ENCODE data around the gene SOWAHA. TPM values are rescaled to one million over a fixed set of nuclear protein-coding genes. Genes with fewer than 3 reads are reported as not detected.

SOWAHA gene
- total RNA-seq, 2 experiments from 2014 or later: 0.05 TPM; not detected in 1

DNA sequence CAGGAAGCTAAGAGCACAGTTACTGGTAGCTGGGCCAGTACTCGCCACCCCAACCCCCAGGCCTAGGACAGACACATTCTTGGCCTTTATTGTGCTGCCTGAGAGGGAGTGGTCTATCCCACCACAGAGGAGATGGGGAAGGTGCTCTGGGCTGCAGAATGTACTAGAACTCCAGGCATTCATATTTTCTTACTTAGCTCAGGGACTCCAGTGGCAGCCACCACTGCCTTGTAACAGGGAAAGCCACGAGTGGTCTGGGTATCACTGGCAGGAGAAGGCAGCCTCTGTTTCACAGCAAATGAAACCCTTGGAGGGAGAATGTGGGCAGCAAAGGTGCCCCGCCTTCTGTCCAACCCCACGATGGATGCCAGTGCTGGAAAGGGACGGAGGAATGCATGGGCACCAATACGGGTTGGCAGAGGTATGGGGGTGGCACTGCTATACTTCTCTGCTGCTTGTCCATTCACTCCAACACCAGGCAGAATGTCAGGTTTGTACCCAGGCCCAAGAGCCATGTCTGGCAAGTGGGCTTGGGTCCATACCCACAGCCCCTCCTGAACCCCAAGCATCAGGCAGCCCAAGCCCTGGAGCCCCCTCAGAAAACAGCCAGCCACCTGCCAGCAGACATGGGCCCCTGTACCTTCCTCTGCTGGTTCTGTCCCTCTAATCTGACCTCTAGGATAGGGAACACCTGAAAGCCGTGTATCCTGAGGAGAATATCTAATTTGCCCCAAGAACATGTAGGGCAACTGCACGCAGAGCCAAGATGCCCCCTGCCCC lies 40.6 kb upstream of the SOWAHA start:
- no peak for DNase-seq
- H3K4me3 Mint-ChIP-seq: no peak overlapping the region
- intact Hi-C loops (cut with DNase I, micrococcal nuclease): no loop called here
- ChIA-PET CTCF (no interaction called here), POLR2A (interaction anchor here (0.9 kb wide), 1 partner anchor 94 kb away, joined by 3 read pairs; the partner anchor contains the start of gene UQCRQ)
- H3K4me1 Mint-ChIP-seq: peaks cover 3% of the 10 kb centered on the region
- H3K27me3 Mint-ChIP-seq: peaks cover 6% of the 10 kb centered on the region
- ATAC-seq: no peak
- H3K9me3 Mint-ChIP-seq (ENCODE audit: low read depth): no peaks in the 10 kb centered on the region
- H3K27ac Mint-ChIP-seq: no peak overlapping the region
- no peaks in the 10 kb centered on the region for H3K36me3 Mint-ChIP-seq (ENCODE audit: low read depth)

DNA sequence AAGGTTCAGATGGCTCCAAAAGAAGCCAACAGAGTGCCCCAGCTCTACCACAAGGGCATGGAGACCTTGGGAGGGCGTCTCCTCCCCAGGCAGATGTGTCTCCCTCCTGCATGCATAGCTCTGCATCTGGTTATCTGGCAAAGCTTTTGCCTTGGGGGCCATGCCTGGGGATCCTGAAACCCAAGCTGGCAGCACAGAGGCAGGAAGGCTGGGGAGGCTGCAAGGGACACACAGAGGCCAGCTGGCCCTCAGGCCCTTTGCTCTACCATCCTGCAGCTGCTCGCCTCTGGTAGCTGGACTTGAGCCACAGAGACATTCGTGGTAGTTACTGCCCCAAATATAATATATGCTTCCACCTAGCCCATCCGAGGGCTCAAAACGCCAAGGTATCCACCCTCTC lies 40.0 kb upstream of the SOWAHA start:
- intact Hi-C loops (cut with DNase I, micrococcal nuclease): no loop called here
- Mint-ChIP-seq H3K27ac (no peak overlapping the region), H3K4me1 (peaks cover 5% of the 10 kb centered on the region), H3K9me3 (ENCODE audit: low read depth) (no peaks in the 10 kb centered on the region), H3K36me3 (ENCODE audit: low read depth) (no peaks in the 10 kb centered on the region), H3K4me3 (no peak overlapping the region), H3K27me3 (peaks cover 11% of the 10 kb centered on the region)
- no peak for ATAC-seq
- ChIA-PET POLR2A (interaction anchor here (0.9 kb wide), 1 partner anchor 94 kb away, joined by 3 read pairs; the partner anchor contains the start of gene UQCRQ), CTCF (interaction anchor here (0.6 kb wide), 1 partner anchor 110 kb away, joined by 3 read pairs; no protein-coding TSS in a partner anchor)
- DNase-seq: no peak

DNA sequence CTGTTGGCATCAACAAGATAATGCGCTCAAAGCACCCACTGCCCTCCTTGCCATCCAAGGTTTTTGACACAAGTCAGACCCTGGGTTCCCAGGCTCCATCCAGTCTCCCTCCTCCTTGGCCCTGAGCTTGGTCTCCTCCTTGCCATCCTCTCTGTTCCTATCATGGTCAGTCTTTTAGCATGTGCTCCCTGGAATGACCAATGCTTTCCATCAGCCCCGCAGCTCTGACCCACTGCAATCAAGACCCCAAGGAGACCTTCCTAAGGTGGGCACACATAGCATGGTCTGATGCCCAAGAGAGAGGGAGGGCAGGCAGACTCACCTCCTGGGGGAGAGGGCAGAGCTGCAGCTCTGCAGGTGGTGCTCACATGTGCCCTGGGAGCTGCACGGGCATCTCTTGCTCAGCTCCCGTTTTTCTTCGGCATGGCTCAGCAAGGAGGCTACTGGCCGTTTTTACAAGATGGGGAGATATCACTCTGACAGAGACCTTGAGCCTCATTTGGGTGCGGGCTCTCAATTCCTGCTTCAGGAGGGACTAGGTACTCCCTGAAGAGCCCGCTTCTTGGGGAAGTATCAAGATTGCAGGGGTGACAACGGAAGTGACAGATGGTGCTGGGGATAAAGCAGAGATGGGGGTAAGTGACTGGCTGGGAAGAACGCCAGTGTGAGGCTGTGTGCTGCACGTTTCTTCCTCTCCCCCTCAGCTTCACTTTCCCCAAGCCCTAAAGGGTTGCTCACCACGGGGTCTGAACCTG lies 39.3 kb upstream of the SOWAHA start:
- Mint-ChIP-seq H3K27ac (no peak overlapping the region), H3K27me3 (peaks cover 17% of the 10 kb centered on the region), H3K36me3 (ENCODE audit: low read depth) (no peaks in the 10 kb centered on the region), H3K4me3 (no peak overlapping the region), H3K9me3 (ENCODE audit: low read depth) (no peaks in the 10 kb centered on the region), H3K4me1 (peaks cover 7% of the 10 kb centered on the region)
- no peak for DNase-seq
- no peak for ATAC-seq
- intact Hi-C loops (cut with DNase I, micrococcal nuclease): no loop called here
- ChIA-PET CTCF (interaction anchor here (0.6 to 0.9 kb wide), 3 partner anchors 26 to 110 kb away, joined by 3 to 5 read pairs (median 3); partner anchors contain the start of gene CCNI2), POLR2A (interaction anchor here (0.9 kb wide), 1 partner anchor 93 kb away, joined by 3 read pairs; the partner anchor contains the start of gene UQCRQ)

DNA sequence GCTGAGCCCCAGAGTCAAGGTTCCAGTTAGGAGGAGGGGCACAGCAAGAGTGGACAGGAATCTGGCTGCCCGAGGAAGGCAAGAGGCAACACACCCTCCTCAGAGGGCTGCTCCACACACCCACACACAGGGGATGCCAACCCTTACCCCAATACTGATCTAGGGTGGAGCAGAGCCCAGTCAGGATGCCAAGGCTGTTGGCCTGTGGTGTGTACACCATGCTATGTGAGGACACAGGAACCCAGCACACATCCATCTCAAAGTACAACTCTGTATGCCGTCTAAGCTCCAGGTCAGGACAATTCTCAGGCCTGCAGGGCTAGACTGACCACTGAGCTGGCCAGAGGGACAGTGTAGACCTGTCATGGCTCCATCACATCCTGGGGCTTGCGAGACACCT lies 38.7 kb upstream of the SOWAHA start:
- no peak for DNase-seq
- intact Hi-C loops (cut with DNase I, micrococcal nuclease): no loop called here
- CTCF ChIA-PET: interaction anchor here (0.6 to 0.9 kb wide), 3 partner anchors 27 to 248 kb away, joined by 3 to 5 read pairs (median 3); partner anchors contain the start of gene CCNI2
- peaks cover 7% of the 10 kb centered on the region for H3K4me1 Mint-ChIP-seq
- H3K27me3 Mint-ChIP-seq: peaks cover 21% of the 10 kb centered on the region
- no peaks in the 10 kb centered on the region for H3K9me3 Mint-ChIP-seq (ENCODE audit: low read depth)
- no peak overlapping the region for H3K4me3 Mint-ChIP-seq
- no peak for ATAC-seq
- POLR2A ChIA-PET: no interaction called here
- no peaks in the 10 kb centered on the region for H3K36me3 Mint-ChIP-seq (ENCODE audit: low read depth)
- no peak overlapping the region for H3K27ac Mint-ChIP-seq

DNA sequence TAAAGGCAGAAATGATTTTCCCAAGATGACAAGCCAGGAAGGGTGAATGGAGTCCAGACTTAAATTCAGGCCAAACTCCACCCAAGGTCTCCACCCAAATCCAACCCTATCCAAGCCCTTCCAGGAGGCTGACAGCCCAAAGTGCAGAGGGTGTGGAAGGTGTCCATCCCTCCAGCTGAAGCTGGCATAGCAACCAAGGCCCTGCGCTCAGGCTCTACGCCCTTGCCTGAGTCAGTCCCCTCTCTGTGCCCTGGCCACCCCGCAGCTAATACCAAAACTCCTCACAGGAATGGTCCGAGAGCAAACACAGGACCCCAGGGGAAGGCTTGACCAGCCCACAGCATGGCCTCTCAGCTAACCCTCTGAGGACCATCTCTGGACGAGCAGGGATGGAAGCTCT lies 38.2 kb upstream of the SOWAHA start:
- POLR2A ChIA-PET: no interaction called here
- Mint-ChIP-seq H3K27me3 (peaks cover 24% of the 10 kb centered on the region), H3K9me3 (ENCODE audit: low read depth) (no peaks in the 10 kb centered on the region), H3K27ac (no peak overlapping the region), H3K4me3 (no peak overlapping the region), H3K4me1 (peaks cover 7% of the 10 kb centered on the region), H3K36me3 (ENCODE audit: low read depth) (no peaks in the 10 kb centered on the region)
- intact Hi-C loops (cut with DNase I, micrococcal nuclease): no loop called here
- CTCF ChIA-PET: interaction anchor here (0.6 to 0.9 kb wide), 3 partner anchors 27 to 247 kb away, joined by 3 to 4 read pairs (median 3); partner anchors contain the start of gene CCNI2
- ATAC-seq (no peak), DNase-seq (no peak)

DNA sequence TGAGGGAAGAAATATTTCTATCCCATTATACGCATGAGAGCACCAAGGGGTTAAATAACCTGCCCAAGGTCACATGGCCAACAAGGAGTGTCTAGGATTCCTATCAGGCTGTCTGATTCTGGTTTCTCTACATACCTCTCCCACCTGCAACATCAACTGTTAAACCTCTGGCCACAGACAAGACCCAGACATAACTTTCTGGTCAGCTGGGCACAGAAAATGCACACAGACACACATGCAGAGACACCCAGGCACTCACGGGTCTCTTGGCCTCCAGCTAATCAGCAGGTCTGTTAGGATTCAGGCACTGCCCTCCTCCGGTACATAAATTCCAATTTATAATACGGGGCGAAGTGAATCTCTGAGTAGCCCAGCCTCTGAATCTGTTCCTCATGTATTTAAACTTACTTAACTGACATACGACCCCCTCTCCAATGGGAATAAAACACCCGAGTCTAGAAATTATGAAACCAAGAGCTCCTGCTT lies 37.6 kb upstream of the SOWAHA start:
- CTCF ChIA-PET: interaction anchor here (0.7 kb wide), 1 partner anchor 182 kb away, joined by 4 read pairs; no protein-coding TSS in a partner anchor
- Mint-ChIP-seq H3K4me3 (no peak overlapping the region), H3K27ac (no peak overlapping the region), H3K9me3 (ENCODE audit: low read depth) (no peaks in the 10 kb centered on the region), H3K36me3 (ENCODE audit: low read depth) (no peaks in the 10 kb centered on the region), H3K27me3 (peaks cover 25% of the 10 kb centered on the region), H3K4me1 (peaks cover 7% of the 10 kb centered on the region)
- intact Hi-C loops (cut with DNase I, micrococcal nuclease): no loop called here
- POLR2A ChIA-PET: no interaction called here
- DNase-seq: no peak
- ATAC-seq: no peak

DNA sequence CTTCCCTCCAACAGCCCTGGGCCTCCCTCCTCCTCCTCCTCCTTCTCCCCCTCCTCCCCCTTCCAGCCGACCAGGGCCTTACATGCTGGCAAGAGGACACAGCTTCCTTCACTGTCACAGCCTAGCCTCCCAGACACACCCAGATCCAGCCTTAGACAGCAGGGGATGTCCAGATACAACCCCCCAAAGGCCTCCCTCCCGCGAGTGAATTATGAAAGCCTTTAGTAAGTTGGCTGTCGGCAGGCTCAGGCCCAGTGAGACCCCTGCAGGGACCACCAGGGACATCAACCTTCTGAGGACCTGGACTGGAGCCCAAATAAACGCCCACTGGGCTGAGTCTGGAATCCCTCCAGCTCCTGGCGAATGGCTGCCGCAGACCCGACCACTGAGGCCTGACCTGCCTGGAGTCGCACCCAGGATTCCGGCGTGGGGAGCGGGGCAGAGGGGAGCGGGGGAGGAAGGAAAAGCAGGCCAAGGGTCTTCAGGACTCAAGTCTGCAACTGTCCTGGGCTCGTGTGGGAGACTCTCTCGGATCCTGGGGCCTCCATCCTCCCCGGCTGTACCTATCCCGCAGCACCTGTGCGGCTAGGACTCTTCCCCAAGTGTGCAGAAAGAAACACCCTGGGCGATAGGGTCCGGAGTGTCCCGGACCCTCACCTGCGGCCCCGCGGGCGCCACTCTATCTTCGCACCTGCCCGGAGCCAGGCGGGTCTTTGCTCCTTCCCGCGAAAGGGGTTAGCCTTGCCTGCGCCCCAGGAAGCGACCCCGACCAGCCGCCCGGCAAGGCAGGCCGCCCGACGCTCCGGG lies 36.8 kb upstream of the SOWAHA start:
- peak overlapping the region; percentile 65 for H3K4me3 Mint-ChIP-seq
- no peaks in the 10 kb centered on the region for H3K9me3 Mint-ChIP-seq (ENCODE audit: low read depth)
- DNase-seq (peak; percentile 17), ATAC-seq (peak; percentile 14)
- intact Hi-C loops (cut with DNase I, micrococcal nuclease): no loop called here
- ChIA-PET POLR2A (no interaction called here), CTCF (interaction anchor here (0.6 to 0.7 kb wide), 2 partner anchors 8 to 166 kb away, joined by 3 read pairs; no protein-coding TSS in a partner anchor)
- H3K27me3 Mint-ChIP-seq: peaks cover 28% of the 10 kb centered on the region
- no peaks in the 10 kb centered on the region for H3K36me3 Mint-ChIP-seq (ENCODE audit: low read depth)
- H3K4me1 Mint-ChIP-seq: peaks cover 7% of the 10 kb centered on the region
- peak overlapping the region; percentile 8 for H3K27ac Mint-ChIP-seq

DNA sequence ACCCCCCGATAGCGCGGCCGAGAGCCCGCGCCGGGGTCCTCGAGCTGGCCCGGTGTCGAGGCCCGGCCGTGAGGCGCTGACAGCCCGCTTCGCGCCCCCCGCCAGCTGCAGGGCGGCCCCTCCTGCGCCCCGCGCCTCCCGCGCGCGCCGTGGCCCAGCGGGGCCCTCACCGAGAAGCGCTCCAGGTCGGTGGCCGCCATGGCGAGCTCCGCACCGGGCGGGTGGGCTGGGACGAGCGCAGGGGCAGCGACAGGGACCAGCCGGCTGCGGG lies 36.2 kb upstream of the SOWAHA start:
- intact Hi-C loops (cut with DNase I, micrococcal nuclease): loop anchor here in 1 of 2 experiments (1.0 kb wide), 2 partner anchors 24 to 40 kb away; partner anchors contain the start of gene KIF3A
- ATAC-seq (no peak), DNase-seq (no peak)
- Mint-ChIP-seq H3K27ac (no peak overlapping the region), H3K4me1 (peaks cover 7% of the 10 kb centered on the region), H3K4me3 (no peak overlapping the region), H3K36me3 (ENCODE audit: low read depth) (no peaks in the 10 kb centered on the region), H3K27me3 (peaks cover 33% of the 10 kb centered on the region), H3K9me3 (ENCODE audit: low read depth) (no peaks in the 10 kb centered on the region)
- POLR2A ChIA-PET: no interaction called here
- CTCF ChIA-PET: interaction anchor here (0.6 to 0.7 kb wide), 2 partner anchors 8 to 165 kb away, joined by 3 read pairs; no protein-coding TSS in a partner anchor

DNA sequence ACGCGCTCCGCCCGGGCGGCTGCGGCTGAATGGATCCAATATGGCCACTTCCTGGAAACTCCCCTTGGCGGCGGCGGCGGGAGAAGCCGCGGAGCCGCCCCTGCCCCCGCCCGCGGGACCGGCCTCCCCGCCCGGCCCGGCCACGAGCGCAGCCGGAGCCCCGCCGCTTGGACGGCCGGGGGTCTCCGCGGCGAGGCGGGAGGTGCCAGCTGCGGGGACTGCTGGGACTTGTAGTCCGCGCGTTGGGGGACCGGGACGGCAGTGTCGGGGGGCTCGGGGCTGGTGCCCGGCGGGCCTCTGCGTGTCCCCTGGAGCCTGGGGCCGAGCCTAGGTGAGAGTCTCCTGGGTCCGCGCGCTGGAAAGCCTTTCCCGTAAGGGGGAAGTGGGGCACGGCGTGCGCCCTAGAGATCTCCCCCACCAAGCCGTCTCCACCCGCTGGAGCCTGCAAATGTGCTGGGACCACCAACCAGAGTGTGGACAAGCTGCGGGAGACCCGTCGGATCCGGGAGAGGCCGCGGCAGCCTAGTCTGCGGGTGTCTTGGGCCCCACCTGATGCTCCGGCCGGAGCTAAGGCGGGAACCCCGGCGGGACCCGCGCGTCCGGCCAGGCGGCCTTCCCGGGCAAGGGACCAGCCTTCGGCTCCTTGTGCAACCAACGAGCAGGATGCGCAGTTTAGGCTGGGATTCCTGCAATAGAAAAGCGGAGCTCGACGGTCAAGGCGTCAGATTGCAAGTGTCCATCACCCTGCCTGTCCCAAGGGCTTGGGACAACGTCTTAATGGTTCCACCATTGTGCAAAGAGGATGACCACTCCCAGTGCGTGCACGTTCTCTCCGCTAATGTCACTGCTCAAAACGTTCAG lies 35.7 kb upstream of the SOWAHA start, which contains the start of gene SEPTIN8:
Gene SEPTIN8, minus strand, starts transcription at position 31 of the 861 bp plus-strand sequence. CDS start 102 bp downstream, outside the sequence.
- H3K9me3 Mint-ChIP-seq (ENCODE audit: low read depth): no peaks in the 10 kb centered on the region
- intact Hi-C loops (cut with DNase I, micrococcal nuclease): loop anchor here in 1 of 2 experiments (1.0 kb wide), 2 partner anchors 24 to 40 kb away; partner anchors contain the start of gene KIF3A
- peak within 1 kb of the TSS; percentile 65 for H3K4me3 Mint-ChIP-seq
- DNase-seq: peak; percentile 67
- POLR2A ChIA-PET: no interaction called here
- H3K27ac Mint-ChIP-seq: peak within 1 kb of the TSS; percentile 8
- peaks cover 37% of the 10 kb centered on the region for H3K27me3 Mint-ChIP-seq
- ATAC-seq: peak; percentile 79
- no peaks in the 10 kb centered on the region for H3K36me3 Mint-ChIP-seq (ENCODE audit: low read depth)
- CTCF ChIA-PET: interaction anchor here (0.6 to 1.4 kb wide), 4 partner anchors 34 to 1098 kb away, joined by 3 to 4 read pairs (median 4); no protein-coding TSS in a partner anchor
- peaks cover 7% of the 10 kb centered on the region for H3K4me1 Mint-ChIP-seq

DNA sequence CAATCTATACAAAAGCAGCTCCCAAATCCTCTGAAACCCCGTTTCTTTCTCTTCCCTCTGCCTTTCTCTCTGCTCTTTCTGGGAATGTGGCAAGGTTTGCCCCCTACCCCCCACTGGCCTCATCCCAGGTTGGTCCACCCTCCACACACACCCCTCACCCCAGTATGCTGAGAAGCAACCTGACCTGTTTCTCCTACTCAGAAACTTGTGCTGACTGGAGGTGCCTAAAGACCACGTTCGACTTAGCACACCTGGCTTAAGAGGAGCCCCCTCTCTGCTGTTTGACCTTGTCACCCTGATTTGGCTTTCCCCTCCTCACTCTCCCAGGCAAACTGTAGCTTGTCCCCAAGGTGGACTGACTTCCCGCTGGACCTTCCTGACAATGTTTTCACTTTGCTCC lies 35.0 kb upstream of the SOWAHA start:
- no peaks in the 10 kb centered on the region for H3K9me3 Mint-ChIP-seq (ENCODE audit: low read depth)
- no peaks in the 10 kb centered on the region for H3K36me3 Mint-ChIP-seq (ENCODE audit: low read depth)
- H3K27me3 Mint-ChIP-seq: peaks cover 41% of the 10 kb centered on the region
- peaks cover 7% of the 10 kb centered on the region for H3K4me1 Mint-ChIP-seq
- DNase-seq (no peak), ATAC-seq (no peak)
- intact Hi-C loops (cut with DNase I, micrococcal nuclease): no loop called here
- CTCF ChIA-PET: interaction anchor here (0.6 to 1.4 kb wide), 4 partner anchors 33 to 1097 kb away, joined by 3 to 4 read pairs (median 4); no protein-coding TSS in a partner anchor
- POLR2A ChIA-PET: no interaction called here
- H3K4me3 Mint-ChIP-seq: peak overlapping the region; percentile 59
- H3K27ac Mint-ChIP-seq: no peak overlapping the region
